MM.1S (cell line): Measurements from ENCODE around the gene C1orf116.

Experiments used
- EZH2 ChIP-seq: fragments of 300-600 bp; sonication (generic); optimal IDR thresholded peaks from 2 replicates; pipeline ENCODE3; 2017; ENCODE audit warnings: low read depth, mild to moderate bottlenecking, antibody characterized with exemption, low read length, mixed read lengths
- EZH2phosphoT487 ChIP-seq: fragments of 300-600 bp; sonication (generic); IDR thresholded peaks from 2 replicates; pipeline ENCODE4 v1.6.1; 2018; ENCODE audit warnings: antibody characterized with exemption, low read length
- TF ChIP-seq, protein P1 (sequence below): fragments of 300-600 bp; sonication (generic); IDR thresholded peaks from 2 replicates; pipeline ENCODE4 v1.5.1; 2016; ENCODE audit warnings: antibody characterized with exemption, low read length, mixed read lengths

DNA sequence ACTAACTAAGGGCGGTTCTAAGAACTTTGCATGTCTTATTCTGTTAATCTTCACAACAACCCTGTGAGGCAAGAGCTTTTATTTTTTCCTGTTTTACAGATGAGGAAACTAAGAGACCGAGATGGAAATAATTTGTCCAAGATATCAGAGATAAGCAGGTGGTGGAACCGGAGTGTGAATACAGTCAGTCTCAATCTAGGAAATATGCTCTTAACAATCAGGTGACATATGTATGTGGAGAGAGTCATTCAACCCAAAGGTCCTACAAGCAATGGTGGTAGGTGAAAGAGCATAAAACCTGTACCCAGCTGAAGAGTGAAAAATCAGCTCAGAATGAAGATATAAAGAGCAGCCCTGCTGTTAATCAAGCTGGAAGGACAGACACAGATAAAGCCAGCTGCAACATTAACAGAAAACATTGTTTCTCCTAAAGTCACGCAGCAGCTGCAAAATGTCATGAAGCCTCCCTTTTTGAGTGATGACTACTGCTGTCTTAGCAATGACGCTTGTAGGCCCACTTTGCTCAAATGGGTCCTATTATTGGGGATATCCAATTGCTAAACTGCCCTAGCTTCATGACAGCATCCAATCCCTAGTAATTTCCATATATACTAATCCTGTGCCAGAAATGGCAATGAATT is 31.8 kb downstream of the C1orf116 start:
- TF ChIP-seq, protein P1, sequence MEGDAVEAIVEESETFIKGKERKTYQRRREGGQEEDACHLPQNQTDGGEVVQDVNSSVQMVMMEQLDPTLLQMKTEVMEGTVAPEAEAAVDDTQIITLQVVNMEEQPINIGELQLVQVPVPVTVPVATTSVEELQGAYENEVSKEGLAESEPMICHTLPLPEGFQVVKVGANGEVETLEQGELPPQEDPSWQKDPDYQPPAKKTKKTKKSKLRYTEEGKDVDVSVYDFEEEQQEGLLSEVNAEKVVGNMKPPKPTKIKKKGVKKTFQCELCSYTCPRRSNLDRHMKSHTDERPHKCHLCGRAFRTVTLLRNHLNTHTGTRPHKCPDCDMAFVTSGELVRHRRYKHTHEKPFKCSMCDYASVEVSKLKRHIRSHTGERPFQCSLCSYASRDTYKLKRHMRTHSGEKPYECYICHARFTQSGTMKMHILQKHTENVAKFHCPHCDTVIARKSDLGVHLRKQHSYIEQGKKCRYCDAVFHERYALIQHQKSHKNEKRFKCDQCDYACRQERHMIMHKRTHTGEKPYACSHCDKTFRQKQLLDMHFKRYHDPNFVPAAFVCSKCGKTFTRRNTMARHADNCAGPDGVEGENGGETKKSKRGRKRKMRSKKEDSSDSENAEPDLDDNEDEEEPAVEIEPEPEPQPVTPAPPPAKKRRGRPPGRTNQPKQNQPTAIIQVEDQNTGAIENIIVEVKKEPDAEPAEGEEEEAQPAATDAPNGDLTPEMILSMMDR, result no peak
- TF ChIP-seq EZH2phosphoT487 (no peak), EZH2 (no peak)
